LoVo (cell line): ENCODE results near the gene ADGRL1.

ENCODE experiments used
- DNase-seq: peaks from one replicate; pipeline ENCODE4 v3.0.0-alpha.2; 2016; ENCODE audit warnings: low spot score

The ADGRL1 gene

DNA sequence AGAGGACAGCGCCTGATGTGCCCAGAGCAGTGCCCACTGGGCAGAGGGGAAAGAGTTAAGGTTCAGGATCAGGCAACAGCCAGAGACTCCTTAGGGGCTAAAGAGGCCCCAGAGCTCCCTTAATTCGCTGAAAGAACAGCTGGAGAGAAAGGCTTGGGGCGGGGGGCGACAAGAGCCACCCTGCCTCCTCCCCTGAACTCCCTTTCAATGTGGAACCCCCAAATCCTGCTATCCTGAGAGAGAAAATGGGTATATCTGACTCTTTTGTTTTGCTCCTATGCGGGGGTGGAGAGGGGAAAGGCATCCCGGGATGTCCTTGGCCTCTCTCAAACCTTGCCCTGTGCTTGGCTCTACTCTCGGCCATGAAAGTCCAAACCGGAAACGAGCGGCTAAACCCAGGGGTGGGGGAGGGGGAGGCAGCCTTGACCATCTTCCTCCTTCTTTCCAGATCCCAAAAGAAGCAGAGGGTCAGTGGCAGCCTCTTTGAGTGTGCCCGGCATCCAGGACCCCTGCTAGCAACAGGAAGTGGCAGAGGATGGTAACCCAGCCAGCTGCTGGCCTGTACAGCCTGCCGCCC, 93.1 kb downstream of the ADGRL1 start:
- DNase-seq: no peak

DNA sequence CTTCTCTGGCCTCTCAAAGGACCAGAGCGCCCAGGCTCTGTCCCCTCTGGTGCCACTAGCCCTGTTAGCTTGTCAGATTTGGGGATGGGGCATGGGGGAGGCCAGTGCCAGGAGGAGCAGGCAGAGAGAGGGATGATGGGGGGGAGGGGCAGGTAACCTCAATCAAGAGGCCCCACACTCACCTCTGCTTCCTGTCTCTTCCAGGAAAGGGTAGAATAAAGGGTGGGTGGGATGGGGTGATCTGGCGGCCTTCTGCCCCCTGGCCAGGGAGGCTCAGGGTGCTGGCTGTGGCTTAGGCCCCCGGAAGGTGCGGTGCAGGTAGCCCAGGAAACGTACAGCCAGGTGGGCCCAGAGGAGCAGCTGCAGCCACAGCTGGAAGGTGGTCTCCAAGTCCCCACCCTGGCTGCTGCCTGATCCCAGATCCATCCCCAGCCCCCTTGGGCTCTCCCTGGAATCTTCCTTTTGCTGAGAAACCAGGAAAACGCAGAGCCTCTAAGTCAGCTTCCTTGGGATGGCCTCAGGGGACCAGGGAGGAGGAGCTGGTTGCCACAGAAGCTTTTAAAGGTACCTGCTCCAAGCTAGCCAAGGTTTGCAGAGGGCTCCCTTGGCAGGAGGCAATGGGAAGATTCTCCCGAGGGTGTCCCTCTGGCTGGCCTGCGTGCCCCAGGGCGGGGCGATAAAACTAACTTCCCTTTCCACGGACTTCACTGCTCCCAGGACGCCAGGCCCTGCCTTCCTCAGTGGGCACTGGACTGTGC, 93.7 kb downstream of the ADGRL1 start:
- DNase-seq: no peak

DNA sequence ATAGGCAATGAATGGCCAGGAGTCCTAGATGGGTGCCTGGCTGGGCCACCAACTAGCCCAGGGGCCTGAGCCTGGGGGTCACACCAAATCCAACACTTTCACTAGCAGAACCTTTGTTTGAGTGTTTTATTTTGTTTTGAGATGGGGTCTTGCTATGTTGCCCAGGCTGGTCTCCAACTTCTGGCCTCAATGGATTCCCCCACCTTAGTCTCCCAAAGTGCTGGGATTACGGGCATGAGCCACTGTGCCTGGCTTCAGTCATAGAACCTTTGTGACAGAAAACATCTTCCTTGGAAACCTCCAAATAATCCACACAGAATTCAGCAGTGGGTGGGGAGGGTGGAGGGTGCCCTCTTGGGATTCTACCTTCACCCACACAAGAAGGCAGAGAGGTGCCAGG, 94.5 kb downstream of the ADGRL1 start:
- no peak for DNase-seq

DNA sequence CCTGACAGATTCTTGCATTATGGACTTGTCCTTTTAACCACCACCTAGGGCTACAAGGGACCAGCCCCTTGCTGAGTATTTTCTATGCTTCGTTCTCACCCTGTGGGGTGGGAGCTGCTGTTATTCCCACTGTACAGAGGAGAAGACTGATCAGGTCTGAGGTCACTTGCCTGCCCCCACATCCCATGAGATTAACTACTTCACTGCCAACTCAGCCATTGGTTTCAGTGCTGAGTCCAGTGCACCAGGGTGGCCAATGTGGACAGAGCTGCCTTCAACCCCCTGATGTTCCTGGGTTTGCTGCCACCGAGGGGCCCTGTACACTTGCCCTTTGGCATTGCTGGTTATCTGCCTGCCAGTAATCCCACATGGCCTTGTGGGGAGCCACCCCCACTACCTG, 95.3 kb downstream of the ADGRL1 start:
- DNase-seq: no peak

DNA sequence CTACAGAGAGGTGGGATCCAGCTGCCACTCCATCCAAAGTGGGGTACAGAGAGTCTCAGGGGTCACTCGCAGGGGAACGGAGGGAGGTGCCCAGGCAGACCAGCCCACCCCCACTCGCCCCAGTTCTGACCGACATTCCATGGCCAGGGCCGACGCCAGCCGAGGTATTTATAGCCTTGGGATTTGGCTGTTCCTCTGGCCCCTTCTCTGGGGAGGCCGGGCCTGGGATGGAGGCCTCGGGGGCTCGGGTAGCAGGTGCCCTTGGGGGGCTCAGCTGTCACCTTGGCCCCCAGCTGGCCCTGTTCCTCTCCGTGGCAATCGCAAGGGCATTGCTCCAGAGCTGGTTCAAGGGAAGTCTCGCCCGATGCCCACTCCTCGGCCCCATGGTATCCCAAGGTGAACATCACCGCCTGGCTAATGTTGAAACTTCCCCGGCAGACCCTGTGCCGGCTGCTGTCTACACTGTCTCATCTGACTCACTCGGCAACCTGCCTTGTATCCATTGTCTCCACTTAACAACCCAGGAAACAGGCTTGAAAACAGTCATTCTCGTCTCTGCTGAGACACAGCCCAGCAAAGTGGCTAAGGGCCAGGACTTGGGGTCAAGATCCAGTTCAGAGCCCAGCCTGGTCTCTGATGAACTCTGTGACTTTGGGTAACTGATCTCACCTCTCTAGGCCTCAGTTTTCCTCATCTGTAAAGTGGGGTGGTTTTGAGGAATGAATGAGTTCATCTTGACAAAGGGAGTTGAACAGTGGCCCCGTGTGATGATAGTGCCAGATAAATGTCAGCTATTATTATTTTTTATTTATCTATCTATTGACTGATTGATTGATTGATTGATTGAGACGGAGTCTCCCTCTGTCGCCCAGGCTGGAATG, 98.1 kb downstream of the ADGRL1 start:
- no peak for DNase-seq

DNA sequence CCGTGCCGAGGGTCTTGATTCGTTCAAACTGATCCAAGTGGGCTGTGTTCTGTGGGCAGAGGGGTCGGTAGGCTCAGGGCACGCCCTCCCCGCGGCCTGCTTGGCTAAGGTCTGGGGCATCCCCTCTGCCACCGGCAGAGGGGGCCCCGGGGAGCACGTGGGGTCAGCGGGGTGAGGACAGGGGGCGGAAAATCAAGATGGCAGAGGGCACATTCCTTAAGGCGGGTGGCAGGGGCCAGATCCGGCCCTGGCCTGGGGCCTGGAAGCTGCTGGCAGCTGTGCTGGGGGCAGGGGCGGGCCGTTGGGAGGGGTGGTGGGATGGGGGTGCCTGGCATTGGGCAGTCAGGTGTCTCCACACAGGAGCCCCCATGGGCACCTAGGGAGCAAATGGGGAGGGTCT, 99.1 kb downstream of the ADGRL1 start:
- DNase-seq: no peak

DNA sequence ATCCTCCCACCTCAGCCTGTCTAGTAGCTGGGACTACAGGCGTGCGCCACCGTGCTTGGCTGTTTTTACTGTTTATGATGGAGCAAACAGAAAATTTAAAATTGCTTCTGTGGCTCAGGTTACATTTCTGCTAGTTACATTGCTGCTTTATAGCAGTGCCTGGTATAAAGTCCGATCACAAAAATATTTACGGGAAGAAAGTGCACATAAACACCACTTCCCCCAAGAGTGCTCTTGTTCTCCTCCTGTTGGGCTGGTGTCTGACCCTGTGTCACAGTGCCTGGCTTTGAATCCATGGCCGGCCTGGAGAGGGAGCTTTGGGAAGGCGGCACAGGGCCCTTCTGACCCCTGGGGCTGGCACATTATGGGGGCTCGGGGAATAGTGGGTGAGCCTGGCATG, 100.3 kb downstream of the ADGRL1 start:
- DNase-seq: no peak

DNA sequence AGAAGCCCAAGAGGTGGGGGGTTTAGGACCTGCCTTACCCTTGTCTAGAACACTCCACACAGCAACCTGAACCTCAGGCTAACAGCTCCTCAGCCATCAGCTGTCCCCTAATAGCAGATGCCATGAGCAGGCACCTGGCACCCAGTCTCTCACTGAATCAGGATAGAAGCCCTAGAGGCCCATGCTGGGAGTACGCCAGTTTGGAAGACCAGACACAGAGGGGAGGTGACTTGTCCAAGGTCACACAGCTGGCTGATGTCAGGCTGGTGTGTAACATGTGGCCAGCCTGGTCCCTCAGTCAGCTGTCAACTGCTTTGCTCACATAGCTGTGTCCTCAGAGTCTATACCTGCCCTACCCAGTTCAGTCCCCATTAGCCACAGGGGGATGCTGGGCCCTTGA, 102.7 kb downstream of the ADGRL1 start:
- no peak for DNase-seq

DNA sequence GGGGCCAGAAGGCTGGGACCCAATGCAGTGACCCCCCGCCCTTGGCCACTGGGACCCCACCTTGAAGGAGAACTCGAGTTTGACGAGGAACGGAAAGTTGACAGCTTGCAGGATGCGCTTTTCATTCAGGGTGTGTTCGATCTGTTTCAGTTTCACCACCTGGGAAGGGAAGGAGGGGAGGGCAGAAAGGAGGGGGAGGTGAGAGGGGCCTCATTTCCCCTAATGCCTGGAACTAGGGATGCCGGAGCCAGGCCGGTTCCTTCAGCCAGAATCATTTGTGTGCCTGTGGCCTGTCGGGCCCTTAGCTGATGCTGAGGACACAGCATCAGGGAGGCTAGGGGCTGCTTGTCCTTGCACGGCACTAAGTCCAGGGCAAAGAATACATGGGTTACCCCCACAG, 103.2 kb downstream of the ADGRL1 start:
- DNase-seq: no peak

DNA sequence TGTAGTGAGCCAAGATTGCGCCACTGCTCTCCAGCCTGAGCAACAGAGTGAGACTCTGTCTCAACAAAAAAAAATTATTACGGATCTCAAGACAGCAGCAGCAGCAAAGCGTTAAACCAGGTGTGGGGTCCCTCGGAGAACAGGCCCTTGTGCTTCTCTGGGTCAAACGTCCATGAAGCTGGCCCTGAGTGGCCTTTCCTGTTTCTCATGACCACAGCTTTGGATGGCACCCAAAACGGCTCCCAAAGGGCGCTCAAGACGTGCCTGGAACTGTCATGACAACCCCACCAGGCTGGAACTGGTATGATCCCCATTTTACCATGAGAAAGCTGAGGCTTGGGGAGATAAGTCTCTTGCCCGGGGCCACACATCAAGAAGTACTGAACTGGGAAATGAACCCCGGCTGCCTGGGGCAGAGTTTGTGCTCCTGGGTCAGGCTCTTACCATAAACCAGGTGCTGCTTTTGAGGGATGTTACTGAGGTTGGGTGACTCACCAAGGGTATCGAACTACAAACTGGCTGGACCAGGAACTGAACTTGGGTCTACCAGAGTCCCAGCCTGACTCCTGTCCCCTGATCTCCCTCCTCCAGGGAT, 103.8 kb downstream of the ADGRL1 start:
- no peak for DNase-seq

DNA sequence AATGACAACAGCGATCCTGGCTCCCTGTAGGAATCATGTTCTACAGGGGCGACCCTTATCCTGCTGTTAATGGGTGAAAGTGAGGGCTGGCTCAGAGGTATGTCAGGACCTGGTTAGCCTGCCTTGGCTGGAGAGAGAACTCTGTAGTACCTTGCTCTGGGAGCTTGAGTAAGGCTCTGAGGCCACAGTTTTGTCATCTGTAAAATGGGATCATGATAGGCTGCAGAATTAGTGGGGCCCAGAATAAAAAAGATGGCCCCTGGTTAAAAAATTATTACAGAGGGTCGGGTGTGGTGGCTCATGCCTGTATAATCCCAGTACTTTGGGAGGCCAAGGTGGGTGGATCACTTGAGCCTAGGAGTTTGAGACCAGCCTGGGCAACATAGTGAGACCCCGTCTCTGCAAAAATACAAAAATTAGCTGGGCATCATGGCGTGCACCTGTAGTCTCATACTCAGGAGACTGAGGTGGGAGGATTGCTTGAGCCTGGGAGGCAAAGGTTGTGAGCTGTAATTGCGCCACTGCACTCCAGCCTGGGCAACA, 104.9 kb downstream of the ADGRL1 start:
- no peak for DNase-seq
